Cardiac muscle cell (in vitro differentiated cells and primary cell): ENCODE results near the gene TAS2R39. TPM values are rescaled to one million over a fixed set of nuclear protein-coding genes. Genes with fewer than 3 reads are reported as not detected.
A peak's percentile ranks its signal among the peaks of the same experiment; 100 is the strongest.

Experiments used
- DNase-seq, 2 donors: peaks; one replicate each; pipeline versions ENCODE4 v3.0.0 to v3.0.0-alpha.2; 2010 to 2017; ENCODE audit warnings: low read depth in 1 of 2, low spot score in 1 of 2
- H3K27ac ChIP-seq: fragments of 200-600 bp; sonication (generic); 2 replicates; pipeline ENCODE4 v1.5.1; 2016
- H3K27me3 ChIP-seq: fragments of 200-600 bp; sonication (generic); 2 replicates; pipeline ENCODE4 v1.6.0; 2016; ENCODE audit warnings: control low read depth
- H3K36me3 ChIP-seq: fragments of 200-600 bp; sonication (generic); 2 replicates; pipeline ENCODE4 v1.5.1; 2016; ENCODE audit warnings: control low read depth
- H3K4me1 ChIP-seq: fragments of 200-600 bp; sonication (generic); 2 replicates; pipeline ENCODE4 v1.8.1; 2017; ENCODE audit warnings: low read depth, mild to moderate bottlenecking, mixed run types
- H3K4me3 ChIP-seq: fragments of 200-600 bp; sonication (generic); 2 replicates; pipeline ENCODE4 v1.5.1; 2016; ENCODE audit warnings: mild to moderate bottlenecking
- H3K9me3 ChIP-seq: fragments of 200-600 bp; sonication (generic); 2 replicates; pipeline ENCODE4 v1.5.1; 2017; ENCODE audit warnings: low read depth, mild to moderate bottlenecking, control low read depth
- polyA plus RNA-seq: library from polyadenylated mRNA; unstranded; fragments of >200 nt; fragmentation: Nextera tagmentation; extraction: Ambion mirVana; gene quantifications from 2 replicates; pipeline ENCODE4 v1.2.1, GENCODE V29; 2016
- total RNA-seq: library from RNA; depleted of rRNA; stranded (reverse); fragments of >200 nt; gene quantifications from 2 replicates; pipeline ENCODE4 v1.2.3, GENCODE V29; 2016
- TF ChIP-seq, protein P1 (sequence below): IDR thresholded peaks from 2 replicates; pipeline ENCODE4 v1.5.1; 2012; ENCODE audit warnings: low read depth, mild to moderate bottlenecking, low read length

The TAS2R39 gene
- total and polyA plus RNA-seq, 2 experiments from 2014 or later, result not detected

GRCh38 chr7:143227806-143228205 is 44.6 kb downstream of the TAS2R39 start:
- TF ChIP-seq, protein P1, sequence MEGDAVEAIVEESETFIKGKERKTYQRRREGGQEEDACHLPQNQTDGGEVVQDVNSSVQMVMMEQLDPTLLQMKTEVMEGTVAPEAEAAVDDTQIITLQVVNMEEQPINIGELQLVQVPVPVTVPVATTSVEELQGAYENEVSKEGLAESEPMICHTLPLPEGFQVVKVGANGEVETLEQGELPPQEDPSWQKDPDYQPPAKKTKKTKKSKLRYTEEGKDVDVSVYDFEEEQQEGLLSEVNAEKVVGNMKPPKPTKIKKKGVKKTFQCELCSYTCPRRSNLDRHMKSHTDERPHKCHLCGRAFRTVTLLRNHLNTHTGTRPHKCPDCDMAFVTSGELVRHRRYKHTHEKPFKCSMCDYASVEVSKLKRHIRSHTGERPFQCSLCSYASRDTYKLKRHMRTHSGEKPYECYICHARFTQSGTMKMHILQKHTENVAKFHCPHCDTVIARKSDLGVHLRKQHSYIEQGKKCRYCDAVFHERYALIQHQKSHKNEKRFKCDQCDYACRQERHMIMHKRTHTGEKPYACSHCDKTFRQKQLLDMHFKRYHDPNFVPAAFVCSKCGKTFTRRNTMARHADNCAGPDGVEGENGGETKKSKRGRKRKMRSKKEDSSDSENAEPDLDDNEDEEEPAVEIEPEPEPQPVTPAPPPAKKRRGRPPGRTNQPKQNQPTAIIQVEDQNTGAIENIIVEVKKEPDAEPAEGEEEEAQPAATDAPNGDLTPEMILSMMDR, result no peak
- H3K4me1 ChIP-seq, result no peaks in the 10 kb centered on the region
- H3K9me3 ChIP-seq, result no peaks in the 10 kb centered on the region
- H3K4me3 ChIP-seq, result no peak overlapping the region
- no peak overlapping the region for H3K27ac ChIP-seq
- no peak for DNase-seq
- H3K27me3 ChIP-seq, result peaks cover under 1% of the 10 kb centered on the region
- no peaks in the 10 kb centered on the region for H3K36me3 ChIP-seq

DNA sequence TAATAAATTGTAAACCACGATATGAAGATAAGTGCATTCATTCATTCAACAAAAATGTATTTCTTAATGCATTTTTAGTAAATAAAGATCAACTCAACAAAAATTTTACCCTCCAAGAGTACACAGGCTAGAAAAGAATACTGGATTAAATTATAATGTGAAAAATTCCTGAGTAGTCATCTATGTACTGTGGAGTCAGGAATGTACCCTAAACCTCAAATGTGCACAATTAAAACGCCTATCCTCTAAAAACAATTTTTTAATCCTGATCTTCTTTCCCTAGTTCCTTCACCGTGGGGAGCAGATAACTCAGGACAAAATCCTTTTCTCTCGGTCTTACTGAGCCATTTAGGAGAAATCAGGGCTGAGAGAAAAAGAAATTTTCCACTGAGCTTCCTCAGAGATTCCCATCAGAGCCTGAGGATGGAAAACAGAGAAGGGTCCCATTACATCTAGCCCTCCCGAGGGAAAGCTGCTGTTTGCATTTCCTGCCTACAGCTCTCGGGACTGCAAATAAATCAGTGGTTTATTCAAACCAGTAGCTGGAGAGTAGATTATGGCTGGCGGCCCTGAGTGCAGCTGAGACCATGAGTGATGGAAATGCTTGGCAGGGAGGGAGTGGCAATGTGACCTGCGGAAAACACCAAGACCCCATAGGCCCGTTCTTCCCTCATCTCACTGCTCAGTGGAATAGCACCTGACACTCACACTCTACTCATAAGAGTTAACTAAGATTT is 46.0 kb downstream of the TAS2R39 start:
- DNase-seq, result peak in 1 of 2 donors; percentile 30
- TF ChIP-seq, protein P1, result no peak
- Histone ChIP-seq H3K27ac (no peak overlapping the region), H3K4me3 (no peak overlapping the region), H3K27me3 (no peaks in the 10 kb centered on the region), H3K36me3 (no peaks in the 10 kb centered on the region), H3K4me1 (no peaks in the 10 kb centered on the region), H3K9me3 (no peaks in the 10 kb centered on the region)

- H3K27me3 ChIP-seq, result no peaks in the 10 kb centered on the region
- no peaks in the 10 kb centered on the region for H3K36me3 ChIP-seq
- H3K4me1 ChIP-seq, result no peaks in the 10 kb centered on the region
- H3K9me3 ChIP-seq, result no peaks in the 10 kb centered on the region
- no peak for DNase-seq
- no peak overlapping the region for H3K4me3 ChIP-seq
- no peak overlapping the region for H3K27ac ChIP-seq
- TF ChIP-seq, protein P1, result no peak
These were observed 47.6 kb downstream of the TAS2R39 start for GRCh38 chr7:143230602-143231457.

Other genes with a start within 250 kb of the TAS2R39 start
- gene TRPV5, start 249.7 kb upstream of the TAS2R39 start, total RNA-seq, result not detected in 2 replicates
- gene TRPV5, start 249.7 kb upstream of the TAS2R39 start, polyA plus RNA-seq, result 0.09 TPM in 1 of 2 replicates, not detected in the other
- not detected in 2 replicates for gene LLCFC1, start 243.9 kb upstream of the TAS2R39 start, total RNA-seq
- gene LLCFC1, start 243.9 kb upstream of the TAS2R39 start, polyA plus RNA-seq, result 0.47 TPM in 1 of 2 replicates, not detected in the other
- 6.3 and 9.3 TPM in 2 replicates for gene KEL, start 221.1 kb upstream of the TAS2R39 start, total RNA-seq
- gene KEL, start 221.1 kb upstream of the TAS2R39 start, polyA plus RNA-seq, result 12.6 and 15.5 TPM in 2 replicates
- gene OR9A2, start 156.3 kb upstream of the TAS2R39 start, total RNA-seq, result 0.60 TPM in 1 of 2 replicates, not detected in the other
- not detected in 2 replicates for gene OR9A2, start 156.3 kb upstream of the TAS2R39 start, polyA plus RNA-seq
- not detected in 2 replicates for gene OR6V1, start 131.1 kb upstream of the TAS2R39 start, total RNA-seq
- not detected in 2 replicates for gene OR6V1, start 131.1 kb upstream of the TAS2R39 start, polyA plus RNA-seq
- not detected in 2 replicates for gene PIP, start 51.3 kb upstream of the TAS2R39 start, total RNA-seq
- gene PIP, start 51.3 kb upstream of the TAS2R39 start, polyA plus RNA-seq, result not detected in 2 replicates
- not detected in 2 replicates for gene TAS2R40, start 38.6 kb downstream of the TAS2R39 start, total RNA-seq
- not detected in 2 replicates for gene TAS2R40, start 38.6 kb downstream of the TAS2R39 start, polyA plus RNA-seq
- 218 and 221 TPM in 2 replicates for gene GSTK1, start 80.0 kb downstream of the TAS2R39 start, total RNA-seq
- gene GSTK1, start 80.0 kb downstream of the TAS2R39 start, polyA plus RNA-seq, result 230 and 248 TPM in 2 replicates
- gene TMEM139, start 101.5 kb downstream of the TAS2R39 start, total RNA-seq, result 0.11 and 0.69 TPM in 2 replicates
- 2.0 and 3.0 TPM in 2 replicates for gene TMEM139, start 101.5 kb downstream of the TAS2R39 start, polyA plus RNA-seq
- 8.6 and 11.1 TPM in 2 replicates for gene CASP2, start 104.9 kb downstream of the TAS2R39 start, total RNA-seq
- 6.9 and 8.9 TPM in 2 replicates for gene CASP2, start 104.9 kb downstream of the TAS2R39 start, polyA plus RNA-seq
- 0.11 TPM in 1 of 2 replicates, not detected in the other for gene CLCN1, start 132.7 kb downstream of the TAS2R39 start, total RNA-seq
- gene CLCN1, start 132.7 kb downstream of the TAS2R39 start, polyA plus RNA-seq, result 0.09 TPM in 1 of 2 replicates, not detected in the other
- gene FAM131B, start 179.3 kb downstream of the TAS2R39 start, total RNA-seq, result 0.71 and 3.0 TPM in 2 replicates
- gene FAM131B, start 179.3 kb downstream of the TAS2R39 start, polyA plus RNA-seq, result 0.14 and 0.26 TPM in 2 replicates
- gene ZYX, start 197.9 kb downstream of the TAS2R39 start, total RNA-seq, result 43.6 and 57.2 TPM in 2 replicates
- 98.4 and 101 TPM in 2 replicates for gene ZYX, start 197.9 kb downstream of the TAS2R39 start, polyA plus RNA-seq
- 0.30 TPM in 1 of 2 replicates, not detected in the other for gene EPHA1, start 225.4 kb downstream of the TAS2R39 start, total RNA-seq
- 1.8 and 2.7 TPM in 2 replicates for gene EPHA1, start 225.4 kb downstream of the TAS2R39 start, polyA plus RNA-seq